ENCODE measurements around the gene FERMT1.

The FERMT1 gene

GRCh38 chr20:6083926-6084325 is 38.9 kb downstream of the FERMT1 start:
- Histone ChIP-seq H3K9ac (ENCODE audit: low read depth, low read length, poor library complexity) (no peak overlapping the region), H3K27ac (replicated peaks; ENCODE audit: low read length) (no peak overlapping the region), H3K14ac (ENCODE audit: low read length) (no peak overlapping the region), H2BK120ac (ENCODE audit: low read depth, low read length) (no peak overlapping the region), H3K79me1 (ENCODE audit: low read depth, low read length) (peaks cover 2% of the 10 kb centered on the region), H2AFZ (ENCODE audit: low read length) (no peak overlapping the region), H4K8ac (ENCODE audit: low read depth, low read length) (peak overlapping the region; percentile 25), H2BK15ac (ENCODE audit: low read length) (no peak overlapping the region), H3K9me3 (replicated peaks in 1 of 2; ENCODE audit: control insufficient read depth in 2 of 2, insufficient read depth in 1 of 2, low read depth in 1 of 2, low read length in 2 of 2) (peaks cover 0 to 2% of the 10 kb centered on the region in 2 donors), H3K36me3 (replicated peaks in 1 of 2; ENCODE audit: control insufficient read depth in 2 of 2, insufficient read depth in 2 of 2, low read length in 2 of 2) (no peaks in the 10 kb centered on the region), H3K4me1 (ENCODE audit: control insufficient read depth in 2 of 2, insufficient read depth in 1 of 2, low read depth in 1 of 2, low read length in 2 of 2) (no peaks in the 10 kb centered on the region), H2BK12ac (ENCODE audit: low read length) (no peak overlapping the region), H3K4me3 (ENCODE audit: low read length in 2 of 2) (no peak overlapping the region), H4K91ac (ENCODE audit: low read depth, low read length, poor library complexity) (no peak overlapping the region), H3K27me3 (ENCODE audit: control insufficient read depth in 3 of 3, insufficient read depth in 3 of 3, low read depth in 1 of 3, low read length in 3 of 3) (peaks cover 0 to 15% (median 0%) of the 10 kb centered on the region in 3 experiments), H3K4me2 (ENCODE audit: insufficient read depth, low read length, poor library complexity, severe bottlenecking) (no peak overlapping the region), H2BK5ac (ENCODE audit: low read length) (no peak overlapping the region), H3K4ac (ENCODE audit: low read length) (no peak overlapping the region), H3K18ac (ENCODE audit: low read length) (no peak overlapping the region), H2AK5ac (ENCODE audit: low read depth, low read length) (no peak overlapping the region), H3K23ac (ENCODE audit: low read depth, low read length, poor library complexity) (no peak overlapping the region)
- DNase-seq (ENCODE audit: low spot score): no peak
- WGBS, 2 donors (ENCODE audit: extremely low coverage in 2 of 2, insufficient read length in 2 of 2, insufficient replicate concordance in 1 of 2): no CpG with 5 or more reads among the region's 9 CpGs

- no CpG with 5 or more reads among the region's 2 CpGs for WGBS, 2 donors (ENCODE audit: extremely low coverage in 2 of 2, insufficient read length in 2 of 2, insufficient replicate concordance in 1 of 2)
Observed at GRCh38 chr20:6081236-6081635, 41.6 kb downstream of the FERMT1 start.

GRCh38 chr20:6079016-6079415 is 43.8 kb downstream of the FERMT1 start:
- no peak overlapping the region for H2AFZ ChIP-seq (ENCODE audit: low read length)
- no peaks in the 10 kb centered on the region for H3K9me3 ChIP-seq (replicated peaks in 1 of 2; ENCODE audit: control insufficient read depth in 2 of 2, insufficient read depth in 1 of 2, low read depth in 1 of 2, low read length in 2 of 2)
- no peak overlapping the region for H3K27ac ChIP-seq (replicated peaks; ENCODE audit: low read length)
- H3K23ac ChIP-seq (ENCODE audit: low read depth, low read length, poor library complexity): no peak overlapping the region
- WGBS, 2 donors (ENCODE audit: extremely low coverage in 2 of 2, insufficient read length in 2 of 2, insufficient replicate concordance in 1 of 2): no CpG with 5 or more reads among the region's 2 CpGs
- no peak overlapping the region for H2BK5ac ChIP-seq (ENCODE audit: low read length)
- no peaks in the 10 kb centered on the region for H3K36me3 ChIP-seq (replicated peaks in 1 of 2; ENCODE audit: control insufficient read depth in 2 of 2, insufficient read depth in 2 of 2, low read length in 2 of 2)
- H3K4me3 ChIP-seq (ENCODE audit: low read length in 2 of 2): no peak overlapping the region
- H3K79me1 ChIP-seq (ENCODE audit: low read depth, low read length): no peaks in the 10 kb centered on the region
- H4K8ac ChIP-seq (ENCODE audit: low read depth, low read length): no peak overlapping the region
- H2BK120ac ChIP-seq (ENCODE audit: low read depth, low read length): no peak overlapping the region
- H4K91ac ChIP-seq (ENCODE audit: low read depth, low read length, poor library complexity): no peak overlapping the region
- no peak overlapping the region for H3K9ac ChIP-seq (ENCODE audit: low read depth, low read length, poor library complexity)
- no peak overlapping the region for H3K14ac ChIP-seq (ENCODE audit: low read length)
- no peak overlapping the region for H3K4ac ChIP-seq (ENCODE audit: low read length)
- no peaks in the 10 kb centered on the region for H3K4me1 ChIP-seq (ENCODE audit: control insufficient read depth in 2 of 2, insufficient read depth in 1 of 2, low read depth in 1 of 2, low read length in 2 of 2)
- no peak overlapping the region for H2BK15ac ChIP-seq (ENCODE audit: low read length)
- DNase-seq (ENCODE audit: low spot score): no peak
- peaks cover 0 to 19% (median 0%) of the 10 kb centered on the region in 3 experiments for H3K27me3 ChIP-seq (ENCODE audit: control insufficient read depth in 3 of 3, insufficient read depth in 3 of 3, low read depth in 1 of 3, low read length in 3 of 3)
- H3K4me2 ChIP-seq (ENCODE audit: insufficient read depth, low read length, poor library complexity, severe bottlenecking): no peak overlapping the region
- no peak overlapping the region for H3K18ac ChIP-seq (ENCODE audit: low read length)
- no peak overlapping the region for H2AK5ac ChIP-seq (ENCODE audit: low read depth, low read length)
- no peak overlapping the region for H2BK12ac ChIP-seq (ENCODE audit: low read length)

More at GRCh38 chr20:6081236-6081635, 41.6 kb downstream of the FERMT1 start:
- H2BK120ac ChIP-seq (ENCODE audit: low read depth, low read length): no peak overlapping the region
- no peak overlapping the region for H3K14ac ChIP-seq (ENCODE audit: low read length)
- H3K4me3 ChIP-seq (ENCODE audit: low read length in 2 of 2): no peak overlapping the region
- H2BK12ac ChIP-seq (ENCODE audit: low read length): no peak overlapping the region
- no peak overlapping the region for H4K91ac ChIP-seq (ENCODE audit: low read depth, low read length, poor library complexity)
- no peaks in the 10 kb centered on the region for H3K9me3 ChIP-seq (replicated peaks in 1 of 2; ENCODE audit: control insufficient read depth in 2 of 2, insufficient read depth in 1 of 2, low read depth in 1 of 2, low read length in 2 of 2)
- DNase-seq (ENCODE audit: low spot score): no peak
- no peak overlapping the region for H3K27ac ChIP-seq (replicated peaks; ENCODE audit: low read length)
- H3K79me1 ChIP-seq (ENCODE audit: low read depth, low read length): no peaks in the 10 kb centered on the region
- no peak overlapping the region for H3K9ac ChIP-seq (ENCODE audit: low read depth, low read length, poor library complexity)
- no peak overlapping the region for H3K4ac ChIP-seq (ENCODE audit: low read length)
- H2AK5ac ChIP-seq (ENCODE audit: low read depth, low read length): no peak overlapping the region
- H4K8ac ChIP-seq (ENCODE audit: low read depth, low read length): no peak overlapping the region
- no peak overlapping the region for H2BK15ac ChIP-seq (ENCODE audit: low read length)
- H2BK5ac ChIP-seq (ENCODE audit: low read length): no peak overlapping the region
- H2AFZ ChIP-seq (ENCODE audit: low read length): no peak overlapping the region
- no peaks in the 10 kb centered on the region for H3K36me3 ChIP-seq (replicated peaks in 1 of 2; ENCODE audit: control insufficient read depth in 2 of 2, insufficient read depth in 2 of 2, low read length in 2 of 2)
- no peak overlapping the region for H3K4me2 ChIP-seq (ENCODE audit: insufficient read depth, low read length, poor library complexity, severe bottlenecking)
- peaks cover 0 to 19% (median 0%) of the 10 kb centered on the region in 3 experiments for H3K27me3 ChIP-seq (ENCODE audit: control insufficient read depth in 3 of 3, insufficient read depth in 3 of 3, low read depth in 1 of 3, low read length in 3 of 3)
- no peaks in the 10 kb centered on the region for H3K4me1 ChIP-seq (ENCODE audit: control insufficient read depth in 2 of 2, insufficient read depth in 1 of 2, low read depth in 1 of 2, low read length in 2 of 2)
- H3K18ac ChIP-seq (ENCODE audit: low read length): no peak overlapping the region
- no peak overlapping the region for H3K23ac ChIP-seq (ENCODE audit: low read depth, low read length, poor library complexity)

- H3K36me3 ChIP-seq (replicated peaks in 1 of 2; ENCODE audit: control insufficient read depth in 2 of 2, insufficient read depth in 2 of 2, low read length in 2 of 2): no peaks in the 10 kb centered on the region
- H2BK12ac ChIP-seq (ENCODE audit: low read length): no peak overlapping the region
- H3K23ac ChIP-seq (ENCODE audit: low read depth, low read length, poor library complexity): no peak overlapping the region
- no peak overlapping the region for H2BK120ac ChIP-seq (ENCODE audit: low read depth, low read length)
- no peak overlapping the region for H3K9ac ChIP-seq (ENCODE audit: low read depth, low read length, poor library complexity)
- DNase-seq (ENCODE audit: low spot score): no peak
- H2BK15ac ChIP-seq (ENCODE audit: low read length): no peak overlapping the region
- H3K27ac ChIP-seq (replicated peaks; ENCODE audit: low read length): no peak overlapping the region
- no peak overlapping the region for H3K4ac ChIP-seq (ENCODE audit: low read length)
- H2AFZ ChIP-seq (ENCODE audit: low read length): no peak overlapping the region
- no peak overlapping the region for H3K4me3 ChIP-seq (ENCODE audit: low read length in 2 of 2)
- H3K9me3 ChIP-seq (replicated peaks in 1 of 2; ENCODE audit: control insufficient read depth in 2 of 2, insufficient read depth in 1 of 2, low read depth in 1 of 2, low read length in 2 of 2): no peaks in the 10 kb centered on the region
- H2BK5ac ChIP-seq (ENCODE audit: low read length): no peak overlapping the region
- no peak overlapping the region for H2AK5ac ChIP-seq (ENCODE audit: low read depth, low read length)
- H3K4me1 ChIP-seq (ENCODE audit: control insufficient read depth in 2 of 2, insufficient read depth in 1 of 2, low read depth in 1 of 2, low read length in 2 of 2): no peaks in the 10 kb centered on the region
- H3K14ac ChIP-seq (ENCODE audit: low read length): no peak overlapping the region
- H4K91ac ChIP-seq (ENCODE audit: low read depth, low read length, poor library complexity): no peak overlapping the region
- no peak overlapping the region for H3K4me2 ChIP-seq (ENCODE audit: insufficient read depth, low read length, poor library complexity, severe bottlenecking)
- peaks cover 0 to 16% (median 0%) of the 10 kb centered on the region in 3 experiments for H3K27me3 ChIP-seq (ENCODE audit: control insufficient read depth in 3 of 3, insufficient read depth in 3 of 3, low read depth in 1 of 3, low read length in 3 of 3)
- H4K8ac ChIP-seq (ENCODE audit: low read depth, low read length): no peak overlapping the region
- H3K79me1 ChIP-seq (ENCODE audit: low read depth, low read length): no peaks in the 10 kb centered on the region
- no peak overlapping the region for H3K18ac ChIP-seq (ENCODE audit: low read length)
- no CpG with 5 or more reads among the region's 8 CpGs for WGBS, 2 donors (ENCODE audit: extremely low coverage in 2 of 2, insufficient read length in 2 of 2, insufficient replicate concordance in 1 of 2)
Observed at GRCh38 chr20:6075428-6076219, 47.2 kb downstream of the FERMT1 start.
